GM18870 (cell line): Measurements from ENCODE around the gene MFSD11.
A peak's percentile ranks its signal among the peaks of the same experiment; 100 is the strongest.
"Not testable (repeated sequence)": the region's sequence is repeated elsewhere in the genome, so short reads cannot be mapped to it uniquely, and the experiment has no call there.

ENCODE experiments used
- ATAC-seq: cut with Tn5 transposase; IDR thresholded peaks from one replicate; pipeline ENCODE4 v1.9.1; 2021; ENCODE audit warnings: moderate library complexity; ENCODE audit not compliant: unreplicated experiment

Gene MFSD11

DNA sequence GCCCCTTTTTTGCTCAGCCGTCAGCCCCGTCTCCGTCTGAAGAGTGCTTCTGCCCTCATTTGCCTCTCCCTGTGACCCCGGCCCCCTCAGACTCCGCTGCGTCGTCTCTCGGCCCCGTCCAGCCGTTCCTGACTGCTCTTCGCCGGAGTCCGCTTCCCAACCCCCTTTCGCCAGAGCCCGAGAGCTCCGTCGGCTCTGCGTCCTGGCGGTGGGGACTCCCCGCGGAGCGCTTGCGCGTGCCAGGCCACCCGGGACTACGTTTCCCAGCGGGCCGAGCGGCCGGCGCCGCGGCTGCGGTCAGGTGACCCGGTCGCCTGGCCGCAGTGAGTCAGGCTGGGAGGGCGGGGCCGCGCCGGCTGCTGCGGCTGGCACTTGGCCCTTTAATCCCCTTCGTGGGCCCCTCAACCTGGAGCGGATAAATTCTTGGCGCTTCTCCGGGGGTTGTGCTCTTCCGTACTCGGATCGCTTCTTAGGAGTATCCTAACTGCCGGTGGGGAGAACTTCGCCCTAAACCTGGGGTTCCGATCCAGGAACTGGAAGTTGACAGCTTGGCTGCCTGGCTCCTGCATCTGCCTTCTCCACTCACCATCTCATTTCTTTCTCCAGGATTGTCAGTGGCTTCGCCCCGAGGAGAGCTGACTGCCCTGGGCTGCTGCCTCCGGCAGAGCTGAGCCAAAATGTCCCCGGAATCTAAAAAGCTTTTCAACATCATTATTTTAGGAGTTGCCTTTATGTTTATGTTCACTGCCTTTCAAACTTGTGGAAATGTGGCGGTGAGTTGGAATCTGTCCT, at the start of gene MFSD11:
TSS of gene MFSD11 (plus strand) at position 444 of the 792 bp plus-strand sequence. CDS start at position 678, 234 bp downstream.
- ATAC-seq, result peak; percentile 30

DNA sequence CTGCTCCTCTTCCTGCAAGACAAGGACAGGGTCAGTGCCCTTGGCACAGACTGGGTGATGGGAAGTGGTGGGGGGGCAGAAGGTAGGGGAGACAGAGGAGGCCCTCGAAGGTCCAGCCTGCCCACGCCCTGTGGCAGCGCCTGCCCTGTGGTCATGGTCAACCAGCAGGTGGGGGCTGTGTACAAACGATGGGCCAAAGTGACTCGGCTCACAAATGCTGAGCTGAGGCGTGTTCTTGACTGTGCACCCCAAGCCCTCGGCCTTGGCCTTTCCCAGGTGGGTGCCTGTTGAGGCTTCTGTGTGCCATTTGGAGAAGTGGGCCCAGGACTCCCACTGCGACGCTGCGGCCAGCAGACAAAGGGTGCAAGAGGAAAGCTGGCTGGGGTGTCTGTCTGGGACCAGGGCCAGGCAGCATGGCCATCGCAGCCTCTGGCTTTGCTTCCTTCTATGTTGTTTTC, 49.7 kb upstream of the MFSD11 start:
- ATAC-seq, result no peak

DNA sequence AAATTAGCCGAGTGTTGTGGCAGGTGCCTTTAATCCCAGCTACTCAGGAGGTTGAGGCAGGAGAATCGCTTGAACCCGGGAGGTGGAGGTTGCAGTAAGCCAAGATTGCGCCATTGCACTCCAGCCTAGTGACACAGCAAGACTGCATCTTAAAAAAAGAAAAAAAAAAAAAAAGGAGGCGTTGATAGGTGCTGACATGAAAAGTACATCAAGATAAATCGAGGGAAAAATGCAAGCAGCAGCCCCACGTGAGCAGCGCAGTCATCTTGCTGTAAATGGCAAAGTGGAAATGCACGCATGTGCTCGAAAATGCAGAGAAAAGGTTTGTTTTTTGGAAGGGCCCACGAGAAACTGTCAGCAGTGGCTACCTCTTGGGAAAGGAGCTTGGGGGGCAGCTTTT, 48.1 kb upstream of the MFSD11 start:
- ATAC-seq, result no peak

DNA sequence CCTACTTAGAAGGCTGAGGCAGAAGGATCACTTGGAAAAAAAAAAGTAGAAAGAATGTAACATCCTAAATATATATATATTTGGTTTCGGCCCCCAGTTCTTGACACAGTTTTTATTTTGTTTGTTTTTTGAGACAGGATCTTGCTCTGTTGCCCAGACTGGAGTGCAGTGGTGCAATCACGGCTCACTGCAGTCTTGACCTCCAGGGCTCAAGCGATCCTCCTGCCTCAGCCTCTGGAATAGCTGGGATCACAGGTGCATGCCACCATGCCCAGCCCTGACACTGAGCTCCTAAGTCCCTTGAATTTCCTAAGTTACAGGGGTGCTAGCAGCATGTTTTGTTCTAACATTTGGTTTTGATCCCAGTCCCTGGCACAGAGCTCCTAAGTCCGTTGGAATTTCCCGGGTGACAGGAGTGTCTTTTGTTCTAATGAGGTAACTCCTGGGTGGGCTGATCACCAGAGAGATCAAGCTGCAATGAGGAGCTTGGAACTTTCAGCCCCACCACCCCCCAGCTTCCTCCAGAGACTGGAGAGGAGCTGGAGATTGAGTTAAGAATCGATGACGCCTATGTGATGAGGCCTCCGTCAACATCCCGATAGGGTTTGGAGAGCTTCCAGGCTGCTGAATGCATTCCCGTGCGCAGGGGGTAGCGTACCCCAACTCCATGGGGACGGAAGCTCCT, 47.2 kb upstream of the MFSD11 start:
- ATAC-seq, result no peak

DNA sequence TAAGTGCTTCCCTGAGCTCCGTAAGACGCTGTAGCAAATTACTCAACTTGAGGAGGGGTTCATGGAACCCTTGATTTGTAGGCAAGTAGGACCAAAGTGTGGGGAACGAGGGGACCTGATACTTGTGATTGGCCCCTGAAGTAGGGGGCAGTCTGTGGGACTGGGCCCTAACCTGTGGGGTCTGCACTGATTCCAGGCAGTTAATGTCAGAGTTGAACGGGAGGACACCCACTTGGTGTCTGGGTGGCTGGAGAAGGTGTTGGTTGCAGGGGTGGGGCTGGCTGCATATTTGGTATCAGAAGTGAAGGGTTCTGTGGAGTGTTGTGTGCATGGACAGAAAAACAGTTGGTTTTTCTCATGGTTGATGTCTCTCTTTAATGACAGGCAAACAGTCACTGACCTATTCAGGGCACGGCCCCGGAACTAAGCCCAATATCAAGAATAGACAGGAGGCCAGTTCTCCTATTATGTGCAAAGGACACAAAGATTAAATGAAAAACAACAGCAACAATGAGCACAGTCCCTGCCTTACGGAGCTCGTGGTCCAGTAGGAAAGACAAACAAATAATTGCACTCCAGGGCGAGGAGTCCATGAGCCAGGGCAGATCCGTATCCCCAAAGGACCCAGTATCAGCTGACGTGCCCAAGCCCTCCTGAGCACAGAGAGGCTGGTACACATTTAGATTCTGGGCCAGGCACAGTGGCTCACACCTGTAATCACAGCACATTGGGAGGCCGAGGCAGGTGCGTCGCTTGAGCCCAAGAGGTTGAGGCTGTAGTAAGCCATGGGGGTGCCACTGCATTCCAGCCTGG, 46.3 kb upstream of the MFSD11 start:
- no peak for ATAC-seq

DNA sequence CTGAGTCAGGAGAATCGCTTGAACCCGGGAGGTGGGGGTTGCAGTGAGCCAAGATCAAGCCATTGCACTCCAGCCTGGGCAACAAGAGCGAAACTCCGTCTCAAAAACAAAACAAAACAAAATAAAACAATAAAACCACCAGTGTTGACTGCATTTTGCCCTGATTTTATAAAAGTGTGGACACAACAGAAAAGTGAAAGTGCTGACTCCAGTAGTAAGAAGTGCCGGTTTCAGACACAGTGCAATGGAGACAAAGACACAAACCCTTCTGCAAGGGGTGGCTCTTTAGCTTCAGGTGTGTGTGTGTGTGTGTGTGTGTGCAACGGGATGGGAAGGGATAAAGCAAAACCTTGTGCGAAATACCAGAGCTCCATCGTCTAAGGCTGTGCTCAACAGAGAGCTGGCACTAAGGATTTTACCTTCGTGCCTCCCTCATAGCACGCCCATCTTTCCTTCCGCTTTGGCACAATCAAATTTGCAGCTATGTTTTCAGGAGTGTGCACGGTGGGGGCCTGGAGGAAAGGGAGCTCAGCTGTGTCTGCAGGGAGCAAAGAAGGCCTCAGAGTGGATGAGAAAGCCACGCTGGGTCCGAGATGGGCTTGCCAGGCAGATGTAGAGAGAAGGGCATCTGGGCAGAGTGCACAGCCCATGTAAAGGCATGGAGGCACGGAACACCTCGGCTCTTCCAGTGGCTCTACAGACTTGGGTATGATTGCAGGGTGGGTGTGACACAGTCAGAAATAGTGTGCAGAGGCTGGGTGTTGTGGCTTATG, 42.7 kb upstream of the MFSD11 start:
- no peak for ATAC-seq

DNA sequence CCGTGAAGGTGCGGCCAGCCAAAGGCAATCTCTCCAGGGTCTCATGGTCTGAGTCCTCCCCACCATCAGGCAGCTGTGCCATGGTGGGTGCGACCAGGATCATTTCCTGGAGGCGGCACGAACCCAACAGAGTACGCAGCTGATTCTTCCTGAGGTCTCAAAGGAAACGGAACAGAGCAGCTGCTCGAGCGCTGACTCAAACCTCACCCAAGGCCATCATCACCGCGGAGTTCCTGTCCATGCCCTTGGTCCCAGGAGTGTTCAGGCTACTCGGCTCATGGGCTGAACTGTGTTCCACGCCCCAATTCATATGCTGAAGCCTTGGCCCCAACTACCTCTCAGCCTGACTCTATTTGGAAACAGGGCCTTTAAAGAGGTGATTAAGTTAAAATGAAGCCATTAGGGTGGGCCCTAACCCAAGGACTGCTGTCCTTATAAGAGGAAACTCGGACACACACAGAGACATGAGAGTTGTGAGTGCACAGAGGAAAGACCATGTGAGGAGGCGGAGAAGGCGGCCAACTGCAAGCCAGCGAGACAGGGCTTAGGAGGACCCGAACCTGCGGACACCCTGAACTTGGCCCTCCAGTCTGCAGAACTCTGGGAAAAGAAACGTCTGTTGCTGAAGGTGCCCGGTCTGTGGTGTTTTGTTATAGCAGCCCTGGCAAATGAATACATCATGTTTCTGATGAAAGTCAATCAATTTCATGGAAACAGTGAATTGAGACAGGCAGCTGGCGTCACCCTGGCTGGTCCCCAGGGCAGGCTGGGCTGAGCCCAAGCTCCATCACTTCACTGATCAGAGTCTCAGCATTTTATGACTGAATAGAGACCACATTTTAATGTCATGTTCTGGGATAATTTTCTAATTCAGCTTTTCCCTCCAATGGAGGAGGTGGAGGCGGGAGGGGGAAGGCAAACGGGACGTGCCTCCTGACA, 40.9 kb upstream of the MFSD11 start:
- ATAC-seq, result no peak

DNA sequence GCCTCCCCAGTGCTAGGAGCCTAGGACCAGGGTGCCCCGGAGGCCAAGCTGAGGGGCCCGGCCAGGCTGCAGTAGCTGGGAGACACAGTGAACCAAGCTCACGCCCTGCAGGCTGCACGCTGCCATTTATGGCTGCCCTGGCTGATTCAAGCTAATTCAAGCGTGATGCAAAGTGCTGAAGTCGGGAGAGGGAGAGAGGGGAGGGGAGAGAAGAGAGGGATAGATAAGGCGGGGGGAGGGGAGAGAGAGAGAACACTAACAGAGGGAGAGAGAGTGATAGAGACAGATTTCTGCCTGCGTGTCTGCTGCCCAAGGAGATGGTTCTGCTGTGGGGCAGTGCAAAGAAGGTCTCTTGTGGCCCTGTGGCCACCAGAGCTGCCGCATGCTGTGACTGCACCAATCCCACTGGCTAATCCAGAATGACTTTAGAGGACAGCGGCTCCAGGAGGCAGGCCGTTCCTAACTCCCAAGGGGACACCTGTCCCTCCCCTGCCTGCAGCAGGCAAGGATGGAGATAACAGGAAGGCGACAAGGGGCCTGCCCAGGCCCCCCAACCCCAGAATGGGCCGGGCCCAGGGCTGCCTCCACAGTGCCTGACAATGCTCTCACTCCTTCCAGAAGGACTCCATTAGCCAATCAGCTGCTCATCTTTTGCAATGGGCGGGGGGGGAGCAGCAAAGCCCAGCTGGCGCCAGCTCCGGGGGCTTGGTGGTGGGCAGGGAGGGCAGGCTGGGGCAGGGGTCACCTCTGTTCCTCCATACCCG, 40.0 kb upstream of the MFSD11 start:
- ATAC-seq, result no peak

DNA sequence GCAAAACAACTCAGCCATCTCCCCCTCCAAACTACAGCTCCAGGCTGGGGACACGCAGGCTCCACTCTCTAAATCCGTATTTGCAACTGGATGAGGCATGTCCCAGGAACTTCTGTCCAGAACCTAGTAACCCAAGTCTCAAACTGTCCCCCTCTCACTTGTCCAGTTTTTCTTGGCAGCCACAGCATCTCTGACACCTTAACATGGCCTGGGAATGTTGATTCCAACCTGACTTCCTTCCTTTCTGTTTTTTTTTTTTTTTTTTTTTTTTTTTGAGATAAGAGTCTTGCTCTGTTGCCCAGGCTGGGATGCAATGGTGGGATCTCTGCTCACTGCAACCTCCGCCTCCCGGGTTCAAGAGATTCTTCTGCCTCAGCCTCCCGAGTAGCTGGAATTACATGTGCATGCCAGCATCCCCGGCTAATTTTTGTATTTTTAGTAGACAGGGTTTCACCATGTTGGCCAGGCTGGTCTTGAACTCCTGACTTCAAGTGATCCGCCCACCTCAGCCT, 39.4 kb upstream of the MFSD11 start:
- ATAC-seq, result not testable (repeated sequence)

DNA sequence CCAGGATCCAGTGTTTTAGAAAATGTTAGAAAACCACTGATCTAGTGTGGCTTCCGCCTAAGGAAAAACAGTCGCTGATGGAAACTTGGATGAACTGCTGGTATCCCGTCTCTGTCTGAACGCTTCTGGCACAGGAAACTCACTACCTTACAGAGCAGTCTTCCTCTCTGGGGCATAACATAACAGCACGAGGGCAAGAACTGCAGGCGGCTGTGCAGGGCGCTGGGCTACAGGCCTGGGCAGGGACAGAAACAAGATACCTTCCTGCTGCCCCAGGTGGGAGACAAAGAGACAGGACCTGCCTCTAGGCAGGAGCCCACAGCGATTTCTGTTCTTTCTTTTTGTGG, 37.7 kb upstream of the MFSD11 start:
- no peak for ATAC-seq

DNA sequence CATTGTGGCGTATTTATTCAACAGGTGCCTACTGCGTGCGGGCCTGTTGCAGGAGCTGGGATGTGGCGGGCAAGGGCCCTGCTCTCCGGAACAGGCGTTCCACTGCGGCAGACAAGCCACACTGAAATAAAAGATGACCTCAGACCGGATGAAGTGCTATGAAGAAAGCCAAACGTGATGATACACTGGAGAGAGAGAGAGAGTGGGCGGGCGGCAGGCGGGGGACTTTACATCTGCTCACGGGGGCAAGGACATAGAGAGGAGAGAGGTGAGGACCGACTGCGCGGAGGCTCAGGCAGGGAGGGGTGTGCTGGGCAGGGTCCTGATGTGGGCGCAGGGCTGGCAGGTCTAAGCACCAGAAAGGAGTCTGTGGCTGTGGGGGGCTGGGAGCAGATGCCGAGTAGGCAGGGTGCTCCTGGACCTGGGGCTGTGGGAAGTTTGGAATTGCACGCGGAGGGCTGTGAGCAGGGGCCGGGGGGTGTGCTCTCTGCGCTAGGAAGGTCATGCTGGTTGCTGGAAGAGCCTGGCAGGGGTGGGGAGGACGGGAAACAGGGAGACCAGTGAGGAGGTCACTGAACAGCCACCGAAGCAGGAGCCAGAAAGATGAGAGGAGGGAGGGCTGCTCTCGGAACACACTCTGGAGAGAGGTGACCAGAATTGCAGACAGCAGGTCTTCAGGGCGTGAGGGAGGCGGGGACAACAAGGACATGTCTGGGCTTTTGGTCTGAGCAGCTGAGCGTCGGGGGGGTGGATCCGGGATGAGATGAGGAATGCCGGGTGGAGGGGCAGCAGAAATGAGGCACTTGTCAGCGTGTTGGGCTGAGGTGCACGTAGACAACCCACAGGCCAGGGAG, 37.1 kb upstream of the MFSD11 start:
- ATAC-seq, result no peak

DNA sequence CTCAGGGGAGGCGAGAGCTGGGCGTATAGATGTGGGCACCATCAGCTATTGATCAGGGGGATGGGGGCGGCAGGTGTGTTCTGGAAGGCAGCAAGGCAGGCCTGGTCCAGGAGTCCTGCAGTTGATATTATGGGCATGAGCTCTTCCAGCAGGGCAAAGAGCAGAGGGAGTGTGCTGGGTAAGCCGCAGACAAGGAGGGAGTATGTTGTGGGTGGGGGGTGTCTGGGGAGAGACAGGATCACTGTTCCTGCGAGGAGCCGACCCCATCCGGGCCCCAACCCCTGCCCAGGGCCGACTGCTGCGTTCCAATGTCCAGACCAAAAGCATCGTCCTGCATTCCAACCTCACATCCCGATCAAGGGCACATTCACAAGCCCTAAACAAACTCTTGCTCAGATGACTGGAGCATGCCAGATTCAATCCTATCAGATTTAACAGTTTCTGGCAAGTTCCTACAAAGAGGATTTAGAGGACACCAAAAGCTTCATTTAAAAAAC, 36.4 kb upstream of the MFSD11 start:
- no peak for ATAC-seq

DNA sequence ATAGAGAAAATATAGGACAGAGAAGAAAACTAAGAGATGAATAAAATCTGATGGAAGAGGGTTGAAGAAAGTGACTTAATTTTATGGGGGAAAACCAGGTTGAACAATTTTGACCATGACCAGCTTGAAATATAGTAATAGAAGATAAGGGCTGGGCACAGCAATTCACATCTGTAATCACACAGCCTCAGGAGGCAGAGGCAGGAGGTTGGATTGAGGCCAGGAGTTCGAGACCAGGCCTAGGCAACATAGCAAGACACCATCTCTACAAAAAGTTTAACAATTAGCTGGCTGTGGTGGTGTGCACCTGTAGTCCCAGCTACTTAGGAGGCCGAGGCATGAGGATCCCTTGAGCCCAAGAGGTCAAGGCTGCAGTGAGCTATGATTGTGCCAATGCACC, 35.8 kb upstream of the MFSD11 start:
- no peak for ATAC-seq

DNA sequence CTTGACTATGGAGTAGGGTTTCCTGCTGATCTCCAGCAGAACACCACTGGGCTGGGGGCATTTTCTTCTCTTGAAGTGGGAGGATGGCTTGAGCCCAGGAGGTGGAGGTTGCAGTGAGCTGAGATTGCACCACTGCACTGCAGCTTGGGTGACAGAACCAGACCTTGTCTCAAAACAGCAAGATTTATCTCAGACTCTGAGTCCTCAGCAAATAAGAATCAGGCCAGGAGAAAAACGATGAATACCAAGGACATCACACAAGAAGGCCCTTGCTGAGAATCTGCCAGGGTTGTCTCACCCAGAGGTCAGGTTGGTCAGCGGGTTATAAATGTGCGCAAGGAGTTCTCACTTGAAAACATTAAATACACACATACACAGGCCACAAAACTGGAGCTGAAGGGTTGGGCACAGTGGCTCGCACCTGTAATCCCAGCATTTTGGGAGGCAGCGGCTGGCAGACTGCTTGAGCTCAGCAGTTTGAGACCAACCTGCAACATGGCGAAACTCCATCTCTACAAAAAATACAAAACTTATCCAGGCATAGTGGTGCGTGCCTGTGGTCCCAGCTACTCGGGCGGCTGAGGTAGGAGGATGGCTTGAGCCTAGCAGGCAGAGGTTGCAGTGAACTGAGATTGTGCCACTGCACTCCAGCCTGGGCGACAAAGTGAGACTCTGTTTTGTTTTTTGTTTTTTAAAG, 34.8 kb upstream of the MFSD11 start:
- ATAC-seq, result no peak

DNA sequence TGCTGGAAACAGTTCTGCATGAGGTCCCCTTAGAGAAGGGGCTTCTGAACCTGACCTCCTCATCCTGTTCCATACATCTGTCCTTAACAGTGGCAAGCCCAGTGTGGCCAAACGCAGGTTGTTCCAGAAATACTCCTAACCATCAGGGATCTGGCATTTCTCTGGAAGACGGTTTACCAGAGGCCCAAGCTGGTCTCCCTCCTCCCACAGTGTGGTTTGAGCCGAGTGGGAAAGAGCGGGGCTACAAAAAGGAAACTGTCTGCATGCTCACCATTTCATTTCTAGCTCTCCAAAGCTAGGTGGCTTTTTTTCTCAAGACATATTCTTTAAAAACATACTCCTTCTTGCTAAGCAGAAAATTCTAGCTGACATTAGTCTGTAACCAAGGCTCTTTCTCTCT, 33.1 kb upstream of the MFSD11 start:
- ATAC-seq, result no peak

DNA sequence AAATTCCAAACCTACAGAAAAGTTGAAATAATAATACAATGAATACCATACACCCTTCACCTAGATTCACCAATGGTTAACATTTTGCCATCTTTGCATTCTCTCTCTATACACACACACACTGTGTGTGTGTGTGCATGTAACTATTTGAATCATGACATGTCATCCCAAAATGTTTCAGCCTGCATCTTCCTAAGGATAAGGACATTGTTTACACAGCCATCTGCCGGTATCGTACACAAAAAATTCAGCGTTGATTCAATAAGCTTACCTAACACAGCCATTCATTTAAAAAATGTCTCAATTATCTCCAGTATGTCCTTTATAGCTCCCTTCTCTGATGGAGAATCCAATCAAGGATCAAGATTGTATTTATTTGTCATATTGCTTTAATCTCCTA, 31.1 kb upstream of the MFSD11 start:
- no peak for ATAC-seq
